HepG2 (cell line): ENCODE measurements around the gene E2F1. TPM values are rescaled to one million over a fixed set of nuclear protein-coding genes. Genes with fewer than 3 reads are reported as not detected.

ENCODE experiments used
- CHD2 ChIP-seq: IDR thresholded peaks from 2 replicates; pipeline ENCODE4 v1.6.1; 2011; ENCODE audit warnings: low read depth, low read length, improper control_type of control experiment
- FOXK2 ChIP-seq: fragments of 450-650 bp; IDR thresholded peaks from 2 replicates; pipeline ENCODE4 v1.6.1; 2016
- JUND ChIP-seq: sonication (generic); formaldehyde crosslinking; IDR thresholded peaks from 2 replicates; pipeline ENCODE4 v1.8.0; 2022; ENCODE audit warnings: mild to moderate bottlenecking, missing genetic modification reagents
- KDM1A ChIP-seq: IDR thresholded peaks from 2 replicates; pipeline ENCODE4 v1.6.1; 2016; ENCODE audit warnings: missing compliant biosample characterization
- LCORL ChIP-seq, 2 experiments: fragments of 450-650 bp in 1 of 2; sonication (generic) in 1 of 2; formaldehyde crosslinking in 1 of 2; IDR thresholded peaks; 2 replicates each; pipeline versions ENCODE4 v1.5.0 to v1.6.1; 2017 to 2020; ENCODE audit warnings: antibody characterized with exemption in 1 of 2, missing genetic modification reagents in 1 of 2
- MEIS1 ChIP-seq: sonication (generic); formaldehyde crosslinking; IDR thresholded peaks from 2 replicates; pipeline ENCODE4 v1.9.0; 2021; ENCODE audit warnings: mild to moderate bottlenecking, missing genetic modification reagents, moderate library complexity, borderline replicate concordance
- MIXL1 ChIP-seq: IDR thresholded peaks from 2 replicates; pipeline ENCODE4 v1.6.1; 2016
- RFX5 ChIP-seq: IDR thresholded peaks from 2 replicates; pipeline ENCODE4 v1.6.1; 2011; ENCODE audit warnings: low read depth, low read length, improper control_type of control experiment
- SOX13 ChIP-seq, 3 experiments: fragments of 450-650 bp in 1 of 3; sonication (generic) in 1 of 3; formaldehyde crosslinking in 1 of 3; IDR thresholded peaks in 2 of 3; conservative IDR thresholded peaks in 1 of 3; 2 replicates each; pipeline versions ENCODE4 v1.5.0 to v1.6.1; 2016 to 2020; ENCODE audit warnings: antibody characterized with exemption in 1 of 3, mild to moderate bottlenecking in 1 of 3, missing compliant biosample characterization in 1 of 3, missing genetic modification reagents in 1 of 3, moderate library complexity in 1 of 3
- WIZ ChIP-seq: sonication (generic); formaldehyde crosslinking; IDR thresholded peaks from 2 replicates; pipeline ENCODE4 v1.5.1; 2020; ENCODE audit warnings: mild to moderate bottlenecking, missing genetic modification reagents
- YY1 ChIP-seq: IDR thresholded peaks from 2 replicates; pipeline ENCODE4 v1.6.1; 2011; ENCODE audit warnings: low read length, low read depth, moderate library complexity, mild to moderate bottlenecking; ENCODE audit not compliant: insufficient read depth, insufficient replicate concordance
- ZBTB21 ChIP-seq: sonication (generic); formaldehyde crosslinking; IDR thresholded peaks from 2 replicates; pipeline ENCODE4 v1.4.0; 2020; ENCODE audit warnings: missing genetic modification reagents
- ZNF136 ChIP-seq: sonication (generic); formaldehyde crosslinking; IDR thresholded peaks from 2 replicates; pipeline ENCODE4 v1.8.1; 2022; ENCODE audit warnings: low read depth, mild to moderate bottlenecking, moderate library complexity, missing genetic modification reagents
- ZNF274 ChIP-seq: sonication (generic); formaldehyde crosslinking; IDR thresholded peaks from 2 replicates; pipeline ENCODE4 v1.5.1; 2020; ENCODE audit warnings: mild to moderate bottlenecking, missing genetic modification reagents
- ZNF451 ChIP-seq: sonication (generic); formaldehyde crosslinking; IDR thresholded peaks from 2 replicates; pipeline ENCODE4 v1.5.0; 2020; ENCODE audit warnings: mild to moderate bottlenecking, missing genetic modification reagents
- ZNF468 ChIP-seq: sonication (generic); formaldehyde crosslinking; IDR thresholded peaks from 2 replicates; pipeline ENCODE4 v1.8.0; 2022; ENCODE audit warnings: mild to moderate bottlenecking, moderate library complexity, missing genetic modification reagents
- ZNF644 ChIP-seq: IDR thresholded peaks from 2 replicates; pipeline ENCODE4 v1.6.1; 2016; ENCODE audit warnings: low read depth
- ZNF724P ChIP-seq: sonication (generic); formaldehyde crosslinking; IDR thresholded peaks from 2 replicates; pipeline ENCODE4 v1.8.0; 2022; ENCODE audit warnings: missing genetic modification reagents, borderline replicate concordance
- ZNF792 ChIP-seq: IDR thresholded peaks from 2 replicates; pipeline ENCODE4 v1.6.1; 2016
- ZSCAN9 ChIP-seq: IDR thresholded peaks from 2 replicates; pipeline ENCODE4 v1.6.1; 2016; ENCODE audit warnings: borderline replicate concordance
- polyA plus RNA-seq, 8 experiments: library from polyadenylated mRNA; depleted of rRNA in 3 of 8; stranded (reverse) in 7 of 8; unstranded in 1 of 8; fragments of >200 nt; fragmentation: Illumina TruSeq in 4 of 8; extraction: Trizol in 4 of 8; gene quantifications; 2 replicates each; pipeline versions ENCODE4 v1.2.1 to v1.2.3, GENCODE V29; 2011 to 2016; ENCODE audit warnings: low read depth in 4 of 8, missing spikeins in 1 of 8, mixed read lengths in 1 of 8; ENCODE audit not compliant: insufficient read depth in 1 of 8
- total RNA-seq, 5 experiments: library from RNA; depleted of rRNA; stranded (reverse); fragments of >200 nt; fragmentation: Illumina TruSeq; extraction: Trizol; gene quantifications; 2 replicates each; pipeline ENCODE4 v1.2.3, GENCODE V29; 2016; ENCODE audit warnings: low read depth in 1 of 5
- TF ChIP-seq, protein P1 (sequence below): sonication (generic); formaldehyde crosslinking; IDR thresholded peaks from 2 replicates; pipeline ENCODE4 v1.4.0; 2020; ENCODE audit warnings: mild to moderate bottlenecking, low read depth, missing genetic modification reagents
- TF ChIP-seq, protein P2 (sequence below): sonication (generic); formaldehyde crosslinking; IDR thresholded peaks from 2 replicates; pipeline ENCODE4 v1.8.0; 2022; ENCODE audit warnings: mild to moderate bottlenecking, missing genetic modification reagents, borderline replicate concordance
- TF ChIP-seq, protein P3 (sequence below), 2 experiments: sonication (generic) in 1 of 2; formaldehyde crosslinking in 1 of 2; IDR thresholded peaks; 2 replicates each; pipeline versions ENCODE4 v1.4.0 to v1.6.1; 2018 to 2020; ENCODE audit warnings: missing genetic modification reagents in 2 of 2, borderline replicate concordance in 1 of 2, low read depth in 1 of 2, mild to moderate bottlenecking in 1 of 2, missing biosample characterization in 1 of 2
- TF ChIP-seq, protein P4 (sequence below): sonication (generic); formaldehyde crosslinking; IDR thresholded peaks from 2 replicates; pipeline ENCODE4 v1.5.1; 2020; ENCODE audit warnings: mild to moderate bottlenecking, missing genetic modification reagents, moderate library complexity

Gene E2F1
- total and polyA plus RNA-seq, 2 of the 13 experiments (the other 11 are each of a cell fraction or from before 2014, with no cell fraction given), result 25.5 to 39.4 TPM

DNA sequence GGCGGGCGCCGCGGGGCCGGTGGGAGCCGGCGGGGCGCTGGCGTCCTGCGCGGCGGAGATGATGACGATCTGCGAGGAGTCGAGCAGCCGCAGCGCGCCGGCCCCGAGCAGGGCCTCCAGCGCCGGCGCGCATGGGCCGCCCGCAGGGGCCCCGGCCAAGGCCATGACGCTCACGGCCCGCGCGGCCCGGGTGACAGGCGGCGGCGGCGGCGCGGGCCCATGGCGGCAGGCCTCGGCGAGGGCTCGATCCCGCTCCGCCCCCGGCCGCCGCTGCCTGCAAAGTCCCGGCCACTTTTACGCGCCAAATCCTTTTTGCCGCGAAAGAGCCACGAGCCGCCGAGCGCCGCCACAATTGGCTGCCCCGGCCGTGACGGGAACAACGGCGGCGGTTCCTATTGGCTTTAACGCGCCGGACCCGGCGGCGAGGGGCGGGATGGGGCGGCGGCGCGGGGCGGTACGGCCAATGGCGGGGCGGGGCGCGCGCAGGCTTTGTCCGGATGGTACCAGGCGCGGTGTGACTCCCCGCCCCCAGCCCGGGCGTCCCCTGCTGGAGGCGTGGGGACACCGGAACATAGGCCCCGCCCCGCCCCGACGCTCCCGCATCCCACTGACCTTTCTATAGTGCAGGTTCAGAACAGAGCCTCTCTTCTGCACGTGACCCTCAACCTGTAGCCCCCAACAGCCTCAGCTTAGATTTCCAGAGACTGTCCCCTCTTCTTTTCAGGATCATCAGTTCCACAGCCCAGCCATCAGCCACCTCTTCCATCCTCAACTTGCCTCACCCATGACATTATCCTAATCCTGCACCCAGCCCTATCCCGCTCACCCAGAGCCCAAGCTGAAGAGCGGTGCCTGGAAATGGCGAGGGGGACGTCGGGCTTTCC is at the start of gene E2F1 (continued):
- TF ChIP-seq ZNF468 (CRISPR knock-in tag) (peak; percentile 65; the same call in 1 of the 2 replicates), ZNF724P (CRISPR knock-in tag) (peak; percentile 80; the same call in 1 of the 2 replicates), FOXK2 (no peak), ZNF451 (CRISPR knock-in tag) (no peak), LCORL (IDR thresholded peaks at IDR 0.05) (no peak), LCORL (CRISPR knock-in tag; IDR thresholded peaks at IDR 0.05) (no peak), SOX13 (IDR thresholded peaks at IDR 0.05) (no peak; the same call in 1 of the 2 replicates), SOX13 (CRISPR knock-in tag; conservative IDR thresholded peaks at IDR 0.05 in 1 of 2, IDR thresholded peaks at IDR 0.05 in 1 of 2) (peak in 1 of 2 experiments; percentile 50; a peak in 1 of 4 replicates), WIZ (no peak), ZBTB21 (0 out of 2 replicates have a peak, but pooled peaks have one; percentile 24), RFX5 (peak; percentile 78), CHD2 (0 out of 2 replicates have a peak, but pooled peaks have one; percentile 65), JUND (CRISPR knock-in tag) (no peak), ZNF644 (no peak), KDM1A (CRISPR knock-in tag) (no peak), ZNF136 (CRISPR knock-in tag) (no peak), ZNF792 (CRISPR knock-in tag) (peak; percentile 77; the same call in 1 of the 2 replicates), YY1 (peak; percentile 69), MIXL1 (0 out of 2 replicates have a peak, but pooled peaks have one; percentile 24), MEIS1 (CRISPR knock-in tag) (peak; percentile 34; the same call in 1 of the 2 replicates), ZNF274 (peak; percentile 49; the same call in 1 of the 2 replicates), ZSCAN9 (CRISPR knock-in tag) (peak; percentile 81; the same call in 1 of the 2 replicates)
- TF ChIP-seq, protein P1, sequence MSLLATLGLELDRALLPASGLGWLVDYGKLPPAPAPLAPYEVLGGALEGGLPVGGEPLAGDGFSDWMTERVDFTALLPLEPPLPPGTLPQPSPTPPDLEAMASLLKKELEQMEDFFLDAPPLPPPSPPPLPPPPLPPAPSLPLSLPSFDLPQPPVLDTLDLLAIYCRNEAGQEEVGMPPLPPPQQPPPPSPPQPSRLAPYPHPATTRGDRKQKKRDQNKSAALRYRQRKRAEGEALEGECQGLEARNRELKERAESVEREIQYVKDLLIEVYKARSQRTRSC (CRISPR knock-in tag), result peak; percentile 35; the same call in 1 of the 2 replicates
- TF ChIP-seq, protein P2, sequence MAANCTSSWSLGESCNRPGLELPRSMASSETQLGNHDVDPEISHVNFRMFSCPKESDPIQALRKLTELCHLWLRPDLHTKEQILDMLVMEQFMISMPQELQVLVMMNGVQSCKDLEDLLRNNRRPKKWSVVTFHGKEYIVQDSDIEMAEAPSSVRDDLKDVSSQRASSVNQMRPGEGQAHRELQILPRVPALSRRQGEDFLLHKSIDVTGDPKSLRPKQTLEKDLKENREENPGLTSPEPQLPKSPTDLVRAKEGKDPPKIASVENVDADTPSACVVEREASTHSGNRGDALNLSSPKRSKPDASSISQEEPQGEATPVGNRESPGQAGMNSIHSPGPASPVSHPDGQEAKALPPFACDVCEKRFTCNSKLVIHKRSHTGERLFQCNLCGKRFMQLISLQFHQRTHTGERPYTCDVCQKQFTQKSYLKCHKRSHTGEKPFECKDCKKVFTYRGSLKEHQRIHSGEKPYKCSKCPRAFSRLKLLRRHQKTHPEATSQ, result peak; percentile 80; the same call in 1 of the 2 replicates
- TF ChIP-seq, protein P3, sequence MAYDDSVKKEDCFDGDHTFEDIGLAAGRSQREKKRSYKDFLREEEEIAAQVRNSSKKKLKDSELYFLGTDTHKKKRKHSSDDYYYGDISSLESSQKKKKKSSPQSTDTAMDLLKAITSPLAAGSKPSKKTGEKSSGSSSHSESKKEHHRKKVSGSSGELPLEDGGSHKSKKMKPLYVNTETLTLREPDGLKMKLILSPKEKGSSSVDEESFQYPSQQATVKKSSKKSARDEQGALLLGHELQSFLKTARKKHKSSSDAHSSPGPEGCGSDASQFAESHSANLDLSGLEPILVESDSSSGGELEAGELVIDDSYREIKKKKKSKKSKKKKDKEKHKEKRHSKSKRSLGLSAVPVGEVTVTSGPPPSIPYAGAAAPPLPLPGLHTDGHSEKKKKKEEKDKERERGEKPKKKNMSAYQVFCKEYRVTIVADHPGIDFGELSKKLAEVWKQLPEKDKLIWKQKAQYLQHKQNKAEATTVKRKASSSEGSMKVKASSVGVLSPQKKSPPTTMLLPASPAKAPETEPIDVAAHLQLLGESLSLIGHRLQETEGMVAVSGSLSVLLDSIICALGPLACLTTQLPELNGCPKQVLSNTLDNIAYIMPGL (CRISPR knock-in tag; IDR thresholded peaks at IDR 0.05; ENCODE audit: borderline replicate concordance in 1 of 2, low read depth in 1 of 2), result peak; percentile 58; a peak in 3 of 4 replicates
- TF ChIP-seq, protein P4, sequence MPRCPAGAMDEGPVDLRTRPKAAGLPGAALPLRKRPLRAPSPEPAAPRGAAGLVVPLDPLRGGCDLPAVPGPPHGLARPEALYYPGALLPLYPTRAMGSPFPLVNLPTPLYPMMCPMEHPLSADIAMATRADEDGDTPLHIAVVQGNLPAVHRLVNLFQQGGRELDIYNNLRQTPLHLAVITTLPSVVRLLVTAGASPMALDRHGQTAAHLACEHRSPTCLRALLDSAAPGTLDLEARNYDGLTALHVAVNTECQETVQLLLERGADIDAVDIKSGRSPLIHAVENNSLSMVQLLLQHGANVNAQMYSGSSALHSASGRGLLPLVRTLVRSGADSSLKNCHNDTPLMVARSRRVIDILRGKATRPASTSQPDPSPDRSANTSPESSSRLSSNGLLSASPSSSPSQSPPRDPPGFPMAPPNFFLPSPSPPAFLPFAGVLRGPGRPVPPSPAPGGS (CRISPR knock-in tag), result no peak
